ENCODE data around the gene NAA38.

NAA38 gene

GRCh38 chr17:7856811-7857712 is at the start of gene NAA38:
Gene NAA38, minus strand, starts transcription at chr17:7857559. Its CDS starts 96 bp downstream, at chr17:7857463.
- DNase-seq = peak; percentile 99

GRCh38 chr17:7903154-7904103 is 46.1 kb upstream of the NAA38 start:
- no peak for DNase-seq

GRCh38 chr17:7897773-7898172 is 40.4 kb upstream of the NAA38 start:
- peak; percentile 17 for DNase-seq

GRCh38 chr17:7897090-7897489 is 39.7 kb upstream of the NAA38 start:
- no peak for DNase-seq

- no peak for DNase-seq
Observed at GRCh38 chr17:7894866-7895265, 37.5 kb upstream of the NAA38 start.

GRCh38 chr17:7894226-7894625 is 36.9 kb upstream of the NAA38 start:
- no peak for DNase-seq

- DNase-seq = no peak
Observed at GRCh38 chr17:7893187-7893880, 36.0 kb upstream of the NAA38 start.

- DNase-seq = peak; percentile 90
Observed at GRCh38 chr17:7889166-7889955, 32.0 kb upstream of the NAA38 start.

GRCh38 chr17:7888184-7888920 is 31.0 kb upstream of the NAA38 start, which contains the start of gene CHD3:
Gene CHD3, plus strand, starts transcription at chr17:7888789. Its CDS starts 212 bp downstream, at chr17:7889001.
- DNase-seq = no peak

GRCh38 chr17:7887482-7888183 is 30.3 kb upstream of the NAA38 start:
- DNase-seq = peak; percentile 90

- no peak for DNase-seq
Observed at GRCh38 chr17:7887038-7887481, 29.7 kb upstream of the NAA38 start.

- no peak for DNase-seq
Observed at GRCh38 chr17:7886227-7887037, 29.1 kb upstream of the NAA38 start.

- DNase-seq = no peak
Observed at GRCh38 chr17:7885367-7886226, 28.2 kb upstream of the NAA38 start.

- DNase-seq = no peak
Observed at GRCh38 chr17:7884581-7885366, 27.4 kb upstream of the NAA38 start.

- DNase-seq = no peak
Observed at GRCh38 chr17:7883781-7884386, 26.5 kb upstream of the NAA38 start.

- DNase-seq = no peak
Observed at GRCh38 chr17:7882629-7883028, 25.3 kb upstream of the NAA38 start.

GRCh38 chr17:7882068-7882467 is 24.7 kb upstream of the NAA38 start:
- DNase-seq = no peak
